ENCODE measurements around the gene RAVER2.

DNA sequence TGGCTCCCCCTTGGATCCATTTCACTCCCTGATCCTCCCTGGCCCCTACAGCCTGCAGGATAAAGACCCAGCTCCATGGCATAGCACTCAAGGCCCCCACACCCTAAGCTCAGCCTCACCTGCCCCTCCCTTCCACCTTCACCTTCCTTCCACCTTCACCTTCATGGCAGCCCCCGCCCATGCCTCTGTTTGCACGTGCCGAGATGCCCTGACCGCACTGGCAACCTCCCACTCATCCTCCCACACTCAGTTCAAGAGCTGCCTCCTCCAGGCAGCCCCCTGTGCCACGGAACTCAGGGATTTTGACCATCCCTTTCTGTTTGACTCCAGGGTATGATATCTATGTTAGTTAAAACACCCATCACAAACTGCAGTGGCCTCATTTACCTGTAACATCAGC is 109.8 kb downstream of the RAVER2 start:
- TF ChIP-seq, protein P1, sequence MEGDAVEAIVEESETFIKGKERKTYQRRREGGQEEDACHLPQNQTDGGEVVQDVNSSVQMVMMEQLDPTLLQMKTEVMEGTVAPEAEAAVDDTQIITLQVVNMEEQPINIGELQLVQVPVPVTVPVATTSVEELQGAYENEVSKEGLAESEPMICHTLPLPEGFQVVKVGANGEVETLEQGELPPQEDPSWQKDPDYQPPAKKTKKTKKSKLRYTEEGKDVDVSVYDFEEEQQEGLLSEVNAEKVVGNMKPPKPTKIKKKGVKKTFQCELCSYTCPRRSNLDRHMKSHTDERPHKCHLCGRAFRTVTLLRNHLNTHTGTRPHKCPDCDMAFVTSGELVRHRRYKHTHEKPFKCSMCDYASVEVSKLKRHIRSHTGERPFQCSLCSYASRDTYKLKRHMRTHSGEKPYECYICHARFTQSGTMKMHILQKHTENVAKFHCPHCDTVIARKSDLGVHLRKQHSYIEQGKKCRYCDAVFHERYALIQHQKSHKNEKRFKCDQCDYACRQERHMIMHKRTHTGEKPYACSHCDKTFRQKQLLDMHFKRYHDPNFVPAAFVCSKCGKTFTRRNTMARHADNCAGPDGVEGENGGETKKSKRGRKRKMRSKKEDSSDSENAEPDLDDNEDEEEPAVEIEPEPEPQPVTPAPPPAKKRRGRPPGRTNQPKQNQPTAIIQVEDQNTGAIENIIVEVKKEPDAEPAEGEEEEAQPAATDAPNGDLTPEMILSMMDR (conservative IDR thresholded peaks at IDR 0.05): no peak
- no peak for TF ChIP-seq EZH2 (IDR thresholded peaks at IDR 0.05; ENCODE audit: low read depth)

Measured in PC-9 (cell line).